Nephron (organoid): ENCODE results near the gene PLA2G1B.

ENCODE experiments used
- H3K27ac Mint-ChIP-seq, 3 experiments: 2 replicates each; pipeline ENCODE4 v1.8.0; 2020; ENCODE audit warnings: mixed read lengths in 3 of 3, mild to moderate bottlenecking in 2 of 3, moderate library complexity in 1 of 3
- H3K27me3 Mint-ChIP-seq: 2 replicates; pipeline ENCODE4 v1.8.0; 2021; ENCODE audit warnings: low read depth, mild to moderate bottlenecking, moderate library complexity, mixed read lengths
- H3K36me3 Mint-ChIP-seq: 2 replicates; pipeline ENCODE4 v1.8.0; 2020; ENCODE audit warnings: low read depth, mixed read lengths
- H3K4me1 Mint-ChIP-seq: 2 replicates; pipeline ENCODE4 v1.8.0; 2020; ENCODE audit warnings: mixed read lengths
- H3K4me3 Mint-ChIP-seq, 3 experiments: 2 replicates each; pipeline ENCODE4 v1.8.0; 2020; ENCODE audit warnings: mild to moderate bottlenecking in 3 of 3, mixed read lengths in 3 of 3, moderate library complexity in 2 of 3
- H3K9me3 Mint-ChIP-seq: 2 replicates; pipeline ENCODE4 v1.8.0; 2020; ENCODE audit warnings: mixed read lengths
- TF ChIP-seq, protein P1 (sequence below), 3 experiments: fragments of 200-600 bp; sonication (generic); IDR thresholded peaks; one replicate each; pipeline ENCODE4 v1.5.0; 2021; ENCODE audit warnings: antibody characterized with exemption in 3 of 3; ENCODE audit not compliant: unreplicated experiment in 3 of 3

Gene PLA2G1B

GRCh38 chr12:120321382-120322202 is 6.0 kb downstream of the PLA2G1B start:
- Mint-ChIP-seq H3K27ac (peak overlapping the region; percentile 75 to 94 (median 89)), H3K27me3 (peaks cover 21% of the 10 kb centered on the region), H3K9me3 (no peaks in the 10 kb centered on the region), H3K4me1 (peaks cover 17% of the 10 kb centered on the region), H3K36me3 (no peaks in the 10 kb centered on the region), H3K4me3 (no peak overlapping the region)
- TF ChIP-seq, protein P1, sequence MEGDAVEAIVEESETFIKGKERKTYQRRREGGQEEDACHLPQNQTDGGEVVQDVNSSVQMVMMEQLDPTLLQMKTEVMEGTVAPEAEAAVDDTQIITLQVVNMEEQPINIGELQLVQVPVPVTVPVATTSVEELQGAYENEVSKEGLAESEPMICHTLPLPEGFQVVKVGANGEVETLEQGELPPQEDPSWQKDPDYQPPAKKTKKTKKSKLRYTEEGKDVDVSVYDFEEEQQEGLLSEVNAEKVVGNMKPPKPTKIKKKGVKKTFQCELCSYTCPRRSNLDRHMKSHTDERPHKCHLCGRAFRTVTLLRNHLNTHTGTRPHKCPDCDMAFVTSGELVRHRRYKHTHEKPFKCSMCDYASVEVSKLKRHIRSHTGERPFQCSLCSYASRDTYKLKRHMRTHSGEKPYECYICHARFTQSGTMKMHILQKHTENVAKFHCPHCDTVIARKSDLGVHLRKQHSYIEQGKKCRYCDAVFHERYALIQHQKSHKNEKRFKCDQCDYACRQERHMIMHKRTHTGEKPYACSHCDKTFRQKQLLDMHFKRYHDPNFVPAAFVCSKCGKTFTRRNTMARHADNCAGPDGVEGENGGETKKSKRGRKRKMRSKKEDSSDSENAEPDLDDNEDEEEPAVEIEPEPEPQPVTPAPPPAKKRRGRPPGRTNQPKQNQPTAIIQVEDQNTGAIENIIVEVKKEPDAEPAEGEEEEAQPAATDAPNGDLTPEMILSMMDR (IDR thresholded peaks at IDR 0.05; ENCODE audit: unreplicated experiment in 3 of 3) = no peak

GRCh38 chr12:120317224-120318105 is 10.1 kb downstream of the PLA2G1B start:
- no peaks in the 10 kb centered on the region for H3K36me3 Mint-ChIP-seq
- peak overlapping the region; percentile 71 to 96 (median 92) for H3K27ac Mint-ChIP-seq
- H3K4me3 Mint-ChIP-seq = peak overlapping the region; percentile 84 to 89 (median 87)
- peaks cover 14% of the 10 kb centered on the region for H3K4me1 Mint-ChIP-seq
- no peaks in the 10 kb centered on the region for H3K9me3 Mint-ChIP-seq
- TF ChIP-seq, protein P1 (IDR thresholded peaks at IDR 0.05; ENCODE audit: unreplicated experiment in 3 of 3) = peak; percentile 63 to 68 (median 67)
- H3K27me3 Mint-ChIP-seq = peaks cover 12% of the 10 kb centered on the region

GRCh38 chr12:120316798-120317223 is 10.8 kb downstream of the PLA2G1B start:
- no peaks in the 10 kb centered on the region for H3K36me3 Mint-ChIP-seq
- H3K27ac Mint-ChIP-seq = peak overlapping the region; percentile 71 to 96 (median 92)
- H3K9me3 Mint-ChIP-seq = no peaks in the 10 kb centered on the region
- TF ChIP-seq, protein P1 (IDR thresholded peaks at IDR 0.05; ENCODE audit: unreplicated experiment in 3 of 3) = no peak
- peaks cover 12% of the 10 kb centered on the region for H3K27me3 Mint-ChIP-seq
- peak overlapping the region; percentile 84 to 89 (median 87) for H3K4me3 Mint-ChIP-seq
- peaks cover 14% of the 10 kb centered on the region for H3K4me1 Mint-ChIP-seq

GRCh38 chr12:120314220-120314619 is 13.4 kb downstream of the PLA2G1B start:
- TF ChIP-seq, protein P1 (IDR thresholded peaks at IDR 0.05; ENCODE audit: unreplicated experiment in 3 of 3) = peak in 1 of 3 experiments; percentile 10
- no peaks in the 10 kb centered on the region for H3K27me3 Mint-ChIP-seq
- H3K4me3 Mint-ChIP-seq = no peak overlapping the region
- no peak overlapping the region for H3K27ac Mint-ChIP-seq
- peaks cover 14% of the 10 kb centered on the region for H3K4me1 Mint-ChIP-seq
- H3K36me3 Mint-ChIP-seq = no peaks in the 10 kb centered on the region
- H3K9me3 Mint-ChIP-seq = no peaks in the 10 kb centered on the region

DNA sequence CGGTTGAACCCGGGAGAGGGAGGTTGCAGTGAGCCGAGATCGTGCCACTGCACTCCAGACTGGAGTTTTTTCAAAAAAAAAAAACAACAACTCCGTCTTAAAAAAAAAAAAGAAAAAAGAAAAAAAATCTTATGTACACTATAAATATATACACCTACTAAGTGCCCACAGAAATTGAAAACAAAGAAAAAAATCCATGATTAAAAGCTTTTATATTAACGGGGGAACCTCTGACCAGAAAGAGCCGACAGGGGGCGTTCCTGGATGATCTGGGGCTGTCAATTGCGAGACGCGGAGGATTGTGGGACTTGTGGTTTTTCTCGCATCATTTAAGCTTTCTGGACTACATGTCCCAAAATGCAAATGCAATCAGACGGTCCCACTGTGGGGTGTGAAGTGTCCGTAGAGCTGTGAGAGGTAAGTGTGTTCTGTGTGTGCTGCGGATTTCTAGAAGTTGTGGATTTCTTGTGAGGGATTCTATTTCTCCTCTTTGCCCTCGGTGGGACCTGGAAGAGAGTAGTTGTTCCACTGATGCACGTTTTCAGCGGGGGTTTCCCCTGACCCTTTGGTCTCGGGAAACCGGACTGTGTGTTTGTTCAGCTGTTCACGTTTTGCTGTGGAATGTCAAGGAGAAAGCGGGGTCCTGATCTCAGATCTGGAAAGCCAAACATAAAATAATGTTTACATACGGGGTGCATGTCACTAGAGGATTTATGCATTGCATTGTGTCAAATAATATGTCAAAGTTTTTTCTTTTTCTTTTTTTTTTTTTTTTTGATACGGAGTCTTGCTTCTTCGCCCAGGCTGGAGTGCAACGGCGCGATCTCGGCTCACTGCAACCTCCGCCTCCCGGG is 25.4 kb downstream of the PLA2G1B start, which contains the start of gene SIRT4:
TSS of gene SIRT4 (plus strand) at position 360 of the 854 bp plus-strand sequence. CDS start 1,241 bp downstream, outside the sequence.
- Mint-ChIP-seq H3K36me3 (no peaks in the 10 kb centered on the region), H3K27ac (peak within 1 kb of the TSS; percentile 96 to 99 (median 99)), H3K4me1 (peaks cover 5% of the 10 kb centered on the region), H3K9me3 (no peaks in the 10 kb centered on the region), H3K27me3 (no peaks in the 10 kb centered on the region), H3K4me3 (peak within 1 kb of the TSS; percentile 85 to 96 (median 95))
- TF ChIP-seq, protein P1 (IDR thresholded peaks at IDR 0.05; ENCODE audit: unreplicated experiment in 3 of 3) = peak; percentile 76 to 86 (median 79)
